GDM1 (cell line): ENCODE results near the gene MTMR3.

Experiments used
- DNase-seq: peaks from one replicate; lab custom pipeline; 2025; lab: John Stamatoyannopoulos, UW

The MTMR3 gene

DNA sequence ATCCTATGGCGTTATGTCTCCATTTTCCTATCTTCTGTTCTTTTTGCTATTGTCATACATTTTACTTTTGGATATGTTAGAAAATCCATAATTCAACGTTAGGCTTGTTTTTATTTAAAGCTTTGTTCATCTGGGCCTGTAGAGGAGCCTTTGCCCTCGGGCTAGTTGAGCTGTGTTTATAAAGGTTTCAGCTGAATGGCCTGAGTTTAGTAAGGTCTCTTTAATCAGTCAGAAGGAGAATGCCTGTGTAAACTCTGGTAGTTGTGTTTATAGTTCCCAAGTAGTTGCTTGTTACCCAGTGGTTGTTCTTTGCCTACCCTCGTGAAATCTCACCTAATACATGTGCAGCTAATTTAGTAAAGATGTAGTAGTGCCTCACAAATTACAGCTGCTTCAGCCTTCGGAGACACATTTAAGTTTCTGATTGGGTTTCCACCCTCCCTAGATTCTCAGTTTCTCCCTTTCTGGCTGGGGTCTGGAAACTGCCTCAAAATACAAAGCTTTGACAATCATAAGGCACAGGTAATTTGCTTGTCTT lies 33.1 kb downstream of the MTMR3 start:
- DNase-seq = no peak

DNA sequence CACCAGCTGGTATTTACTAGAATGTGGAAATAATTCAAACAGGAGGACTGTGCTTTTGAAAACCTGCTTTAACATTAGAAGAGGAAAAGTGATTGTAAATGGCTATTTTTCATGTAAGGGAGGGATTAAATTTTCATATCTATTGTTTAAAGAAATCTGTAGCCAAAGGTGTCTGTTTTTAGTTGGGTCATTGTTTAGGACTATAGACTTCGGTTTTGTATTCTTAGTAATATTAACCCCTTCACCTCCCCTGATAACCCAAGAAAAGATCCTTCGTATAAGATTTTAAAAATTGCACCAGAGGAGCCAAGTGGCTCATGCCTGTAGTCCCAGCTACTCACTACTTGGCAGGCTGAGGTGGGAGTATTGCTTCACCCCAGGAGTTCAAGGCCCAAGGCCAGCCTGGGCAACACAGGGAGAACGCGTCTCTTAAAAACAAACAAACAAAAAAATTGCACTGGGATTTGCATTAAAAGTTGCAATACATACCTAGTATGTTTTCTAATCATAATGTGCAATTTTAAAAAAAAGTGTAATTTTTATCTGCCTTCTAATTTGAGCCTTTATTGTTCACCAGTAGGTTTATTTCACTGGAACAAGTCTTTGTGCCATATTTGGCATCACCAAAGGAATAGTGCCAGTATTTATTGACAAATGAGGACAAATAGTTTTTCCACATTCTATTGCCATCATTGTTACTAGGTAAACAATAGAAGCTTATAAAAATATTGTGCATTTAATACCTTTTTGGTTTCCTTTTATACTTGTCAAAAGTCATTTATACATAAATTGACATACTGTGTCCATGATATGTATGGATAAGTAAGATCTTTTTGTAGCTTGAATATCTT lies 34.3 kb downstream of the MTMR3 start:
- DNase-seq = no peak

DNA sequence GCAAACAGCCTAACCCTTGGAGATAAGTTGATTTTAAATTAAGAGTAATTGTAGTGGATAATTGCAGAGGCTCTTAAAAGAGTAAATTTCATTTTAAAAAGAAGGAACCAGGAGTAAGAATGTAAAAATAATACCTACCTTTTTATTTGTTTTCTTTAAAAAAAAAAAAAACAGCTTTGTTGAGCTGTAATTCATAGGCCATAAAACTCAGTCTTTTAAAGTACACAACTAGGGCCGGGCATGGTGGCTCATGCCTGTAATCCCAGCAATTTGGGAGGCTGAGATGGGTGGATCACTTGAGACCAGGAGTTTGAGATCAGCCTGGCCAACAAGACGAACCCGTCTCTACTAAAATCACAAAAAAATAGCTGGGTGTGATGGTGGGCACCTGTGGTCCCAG lies 42.4 kb downstream of the MTMR3 start:
- no peak for DNase-seq

DNA sequence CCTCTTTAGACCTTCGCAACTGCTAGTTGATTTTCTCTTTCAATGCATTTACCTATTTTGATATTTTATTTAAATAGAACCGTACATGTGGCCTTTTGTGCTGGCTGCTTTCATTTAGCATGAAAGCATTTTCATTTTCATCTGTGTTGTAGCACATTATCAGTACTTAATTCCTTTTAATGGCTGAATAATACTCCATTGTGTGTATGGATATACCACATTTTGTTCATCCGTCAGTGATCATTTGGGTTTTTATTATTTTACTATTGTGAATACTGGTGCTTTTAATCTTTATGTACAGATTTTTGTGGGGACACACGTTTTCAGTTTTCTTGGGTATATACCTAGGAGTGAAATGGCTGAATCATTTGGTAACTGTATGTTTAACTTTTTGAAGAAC lies 43.1 kb downstream of the MTMR3 start:
- DNase-seq = no peak

DNA sequence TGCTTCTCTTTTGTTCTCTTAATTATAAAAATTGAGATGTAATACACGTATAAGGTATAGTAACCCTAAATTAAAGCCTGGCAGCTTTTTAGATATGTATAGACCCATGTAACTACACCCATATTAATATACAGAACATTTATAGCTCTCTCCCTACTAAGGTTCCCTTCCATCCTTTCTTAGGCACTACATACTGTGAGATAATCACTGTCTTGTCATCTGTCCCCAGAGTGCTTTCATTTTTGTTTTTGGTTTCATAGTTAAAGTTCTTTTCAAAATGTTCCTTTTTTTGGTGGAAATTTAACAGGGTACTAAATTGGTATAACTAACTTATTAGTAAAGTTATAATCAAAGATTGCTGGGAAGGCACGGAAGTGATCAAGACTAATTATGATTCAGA lies 49.2 kb downstream of the MTMR3 start:
- DNase-seq = no peak

DNA sequence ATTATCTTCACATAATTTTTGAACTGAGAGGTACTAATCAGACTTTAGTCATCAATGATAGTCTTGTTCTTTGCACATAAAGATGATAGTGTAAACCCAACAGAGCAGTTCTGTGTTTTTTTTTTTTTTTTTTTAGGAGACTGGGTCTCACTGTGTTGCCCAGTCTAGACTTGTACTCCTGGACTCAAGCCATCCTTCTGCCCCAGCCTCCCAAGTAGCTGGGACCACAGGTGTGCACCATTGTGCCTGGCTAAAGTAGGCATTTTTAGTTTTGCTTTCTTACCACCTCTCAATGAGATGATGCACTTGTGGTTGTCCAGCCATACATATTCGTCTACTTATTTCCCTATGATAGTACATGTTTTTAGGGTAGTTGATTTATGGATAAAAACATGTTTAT lies 50.6 kb downstream of the MTMR3 start:
- no peak for DNase-seq

DNA sequence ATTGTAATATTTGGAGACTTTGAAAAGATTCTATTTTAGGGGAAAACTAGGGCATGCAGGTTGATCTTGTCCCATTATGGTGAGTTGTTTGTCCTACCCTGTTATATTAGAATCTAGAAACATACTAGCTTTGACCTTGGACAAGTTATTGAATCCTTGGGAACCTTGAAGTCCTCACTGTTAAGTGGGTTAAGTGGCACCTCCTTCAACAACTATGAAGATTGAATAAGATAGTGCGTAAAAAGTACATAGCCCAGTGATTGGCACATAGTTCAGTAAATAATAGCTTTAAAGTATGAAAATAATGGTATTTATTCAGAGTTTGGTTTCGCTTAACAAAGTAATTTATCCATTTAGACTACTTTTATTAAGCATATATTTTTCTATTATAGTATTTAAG lies 51.6 kb downstream of the MTMR3 start:
- no peak for DNase-seq

DNA sequence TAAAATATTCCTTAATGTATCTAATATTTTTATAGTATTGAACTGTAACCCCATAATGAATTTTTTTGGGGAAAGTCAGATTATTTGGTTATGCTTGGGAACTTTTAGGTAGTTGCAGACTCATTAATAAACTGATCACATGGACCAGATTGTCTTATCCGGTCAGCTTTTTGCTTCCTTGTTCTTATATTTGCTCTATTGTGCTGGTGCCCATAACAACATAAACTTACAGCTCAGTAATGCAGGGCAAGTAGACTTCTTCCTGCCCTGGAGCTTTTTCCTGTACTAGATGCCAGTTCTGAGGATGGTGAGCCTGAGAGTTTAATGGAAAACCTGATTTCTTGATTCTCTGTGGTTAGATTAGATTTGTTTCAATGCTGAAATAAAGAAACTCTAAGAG lies 53.2 kb downstream of the MTMR3 start:
- DNase-seq = no peak

DNA sequence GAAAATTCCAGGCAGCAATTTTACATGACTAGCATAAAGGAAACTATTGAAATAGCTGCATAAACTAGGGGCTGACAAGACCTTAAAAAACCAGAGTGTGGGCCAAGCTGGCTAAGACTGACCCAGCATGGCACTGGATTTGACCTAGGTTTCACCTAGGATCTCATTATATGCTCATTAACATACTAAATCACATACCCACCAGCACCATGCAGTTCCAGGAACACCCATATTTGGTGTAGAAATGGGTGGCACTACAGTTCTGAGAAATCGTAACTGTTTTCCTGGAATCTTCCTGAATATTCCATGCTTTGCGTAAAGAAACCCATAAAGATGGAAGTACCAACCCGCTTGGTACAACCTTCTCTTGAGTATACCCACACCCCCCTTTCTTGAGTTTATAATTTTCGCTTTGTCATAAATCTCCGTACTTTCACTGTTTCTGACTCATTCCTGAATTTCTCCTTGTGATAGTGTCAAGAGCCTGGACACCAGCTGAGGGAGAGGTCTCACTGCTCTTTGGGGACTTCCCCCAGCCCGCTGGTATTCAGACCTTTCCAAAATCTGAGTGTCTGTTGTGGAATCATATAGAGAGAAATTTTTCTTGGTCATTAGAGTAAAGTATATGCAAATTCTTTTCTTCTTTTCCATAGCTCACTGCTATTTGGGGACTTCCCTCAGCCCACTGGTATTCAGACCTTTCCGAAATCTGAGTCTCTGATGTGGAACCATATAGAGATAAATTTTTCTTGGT lies 55.1 kb downstream of the MTMR3 start:
- DNase-seq = no peak

DNA sequence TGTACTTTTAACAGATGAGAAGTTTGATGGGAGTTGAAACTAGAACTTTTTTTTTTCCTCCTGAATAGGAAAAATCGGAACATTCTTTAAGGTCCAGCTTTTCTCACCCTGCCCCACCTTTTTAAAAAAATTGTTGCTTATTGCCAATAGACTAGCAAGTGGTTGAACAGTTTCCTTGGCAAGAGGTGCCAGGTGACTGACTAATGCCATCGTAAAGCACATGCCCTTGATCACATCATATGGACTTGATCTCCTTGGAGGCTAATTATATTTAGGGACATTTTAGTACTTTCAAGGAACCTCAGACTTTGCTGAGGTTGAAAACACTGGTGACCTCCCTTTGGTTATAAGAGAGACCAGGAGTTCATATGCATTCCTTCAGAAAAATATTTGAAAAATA lies 57.6 kb downstream of the MTMR3 start:
- no peak for DNase-seq

DNA sequence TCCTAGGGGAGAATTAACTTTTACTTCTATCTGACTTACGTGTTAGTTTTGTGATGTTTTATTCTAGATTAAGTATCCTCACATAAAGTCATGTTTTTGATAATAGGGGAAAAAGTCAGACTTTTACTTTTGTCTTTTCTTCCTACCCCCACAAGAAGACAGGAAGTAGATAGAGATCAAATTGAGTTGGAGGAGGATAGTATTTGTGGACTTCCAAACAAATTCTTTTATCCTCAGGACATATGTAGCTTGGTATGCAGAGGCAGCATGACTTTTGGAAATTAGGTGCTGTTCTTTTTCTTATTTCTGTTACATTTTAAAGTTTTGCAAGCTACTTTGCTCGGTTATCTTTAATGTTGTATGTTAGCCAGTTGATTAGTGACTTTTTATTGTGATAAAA lies 61.4 kb downstream of the MTMR3 start:
- no peak for DNase-seq

DNA sequence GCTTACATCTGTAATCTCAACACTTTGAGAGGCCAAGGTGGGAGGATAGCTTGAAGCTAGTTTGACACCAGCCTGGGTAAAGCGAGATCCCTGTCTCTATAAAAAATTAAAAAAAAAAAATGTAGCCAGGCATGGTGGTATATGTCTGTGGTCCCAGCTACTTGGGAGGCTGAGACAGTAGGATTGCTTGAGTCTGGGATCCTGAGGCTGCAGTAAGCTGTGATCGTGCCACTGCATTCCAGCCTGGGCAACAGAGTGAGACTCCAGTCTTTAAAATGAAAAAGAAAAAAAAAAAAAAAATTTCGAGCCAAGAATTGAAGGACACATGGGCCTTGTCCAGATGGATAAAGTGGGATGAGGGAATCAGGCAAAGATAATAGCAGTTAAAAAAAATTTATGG lies 62.5 kb downstream of the MTMR3 start:
- no peak for DNase-seq

DNA sequence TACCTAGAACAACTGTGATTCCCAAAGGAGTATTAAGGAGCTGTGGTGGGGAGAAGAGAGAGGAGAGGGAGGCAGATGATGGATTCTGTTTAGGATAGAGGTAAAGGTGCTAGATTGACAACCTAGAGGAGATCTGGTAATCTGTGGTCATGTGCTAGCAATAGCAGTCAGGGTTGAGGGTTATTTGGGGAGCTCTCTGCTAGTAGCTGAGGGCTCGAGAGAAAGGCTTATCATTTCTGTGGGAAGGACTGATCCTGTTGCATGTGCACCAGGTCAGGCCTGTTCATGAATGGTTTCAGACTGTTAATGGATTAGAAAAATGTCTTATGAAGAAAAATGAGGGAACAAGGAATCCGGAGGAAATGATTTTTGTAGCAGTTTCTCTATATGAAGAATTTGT lies 63.2 kb downstream of the MTMR3 start:
- DNase-seq = no peak

DNA sequence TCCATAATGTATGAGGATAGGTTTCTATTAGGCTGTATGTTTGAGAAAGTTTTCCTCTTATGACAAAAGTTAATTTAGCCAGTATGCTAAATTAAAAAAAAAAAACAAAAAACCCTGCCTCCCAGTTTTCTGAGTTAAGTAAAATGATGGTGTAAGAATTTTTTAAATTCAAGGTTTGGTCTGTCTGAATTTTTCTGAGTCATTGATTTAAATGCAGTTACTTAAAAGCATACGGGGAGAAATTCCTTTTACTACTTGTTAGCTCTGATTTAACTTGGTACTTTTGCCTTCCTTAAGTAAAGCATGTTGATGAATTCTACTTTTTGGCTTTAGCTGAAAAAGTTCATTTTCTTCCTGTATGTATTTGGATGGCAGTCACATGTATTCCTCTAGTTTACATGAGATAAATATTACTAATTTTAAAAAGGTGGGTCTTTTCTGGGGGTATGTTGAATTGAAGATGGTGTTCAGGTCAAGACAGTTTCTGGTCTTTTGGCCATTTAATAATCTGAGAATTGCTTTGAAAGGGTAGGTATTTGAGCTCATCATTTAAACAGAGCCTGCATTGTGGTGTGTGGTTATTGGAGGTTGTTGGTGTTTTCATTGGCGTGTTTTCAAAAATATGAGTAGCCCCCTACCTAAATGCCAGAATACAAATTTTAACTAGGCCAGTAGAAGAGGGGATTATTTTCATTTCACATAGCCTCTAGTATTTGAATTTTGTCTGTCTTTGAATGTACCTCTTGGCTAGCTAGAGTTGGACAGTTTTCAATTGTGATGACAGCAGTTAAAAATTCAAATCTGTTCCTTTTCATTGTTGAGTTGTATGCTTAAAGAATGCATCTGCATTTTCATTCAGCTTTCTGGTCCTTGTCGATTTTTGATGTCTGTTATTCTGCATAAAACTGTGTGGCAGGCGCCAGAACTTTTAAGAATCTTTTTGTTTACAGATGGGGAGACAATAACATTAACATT lies 64.7 kb downstream of the MTMR3 start:
- no peak for DNase-seq

DNA sequence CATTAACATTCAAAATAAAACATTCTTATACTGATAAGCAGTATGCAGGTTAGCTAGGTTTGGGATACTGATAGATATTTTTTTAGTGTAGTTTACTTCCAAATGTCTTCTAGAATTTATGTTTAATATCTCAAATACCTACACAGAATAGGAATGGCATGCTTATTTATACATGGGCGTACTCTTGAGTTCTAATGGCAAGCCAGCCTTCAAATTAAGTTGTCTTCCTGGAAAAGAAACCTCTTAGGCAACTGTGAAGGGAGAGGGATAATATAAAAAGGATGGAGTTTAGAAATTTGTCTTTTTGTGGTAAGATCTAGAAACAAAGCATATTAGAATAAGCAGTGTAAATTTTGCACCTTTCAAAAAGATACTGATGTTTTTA lies 65.4 kb downstream of the MTMR3 start:
- DNase-seq = no peak

DNA sequence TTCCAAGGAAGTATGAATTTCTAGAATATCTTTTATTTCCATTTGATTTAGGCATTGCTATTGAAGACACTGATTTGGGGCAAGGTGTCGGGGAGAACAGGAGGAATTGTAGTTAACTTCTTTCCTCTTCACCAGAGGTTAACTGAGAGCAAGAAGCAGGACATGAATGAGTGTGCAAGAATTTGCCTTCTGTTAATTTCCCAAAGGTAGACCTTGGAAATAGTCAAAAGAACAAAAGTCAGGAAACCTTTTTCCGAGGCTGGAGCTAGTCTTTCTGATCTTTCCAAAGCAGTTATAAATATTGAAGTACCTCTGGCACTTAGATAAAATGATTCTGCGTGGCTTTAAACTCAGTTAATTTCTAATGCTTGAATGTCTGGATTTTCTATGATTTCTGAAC lies 66.9 kb downstream of the MTMR3 start:
- no peak for DNase-seq

DNA sequence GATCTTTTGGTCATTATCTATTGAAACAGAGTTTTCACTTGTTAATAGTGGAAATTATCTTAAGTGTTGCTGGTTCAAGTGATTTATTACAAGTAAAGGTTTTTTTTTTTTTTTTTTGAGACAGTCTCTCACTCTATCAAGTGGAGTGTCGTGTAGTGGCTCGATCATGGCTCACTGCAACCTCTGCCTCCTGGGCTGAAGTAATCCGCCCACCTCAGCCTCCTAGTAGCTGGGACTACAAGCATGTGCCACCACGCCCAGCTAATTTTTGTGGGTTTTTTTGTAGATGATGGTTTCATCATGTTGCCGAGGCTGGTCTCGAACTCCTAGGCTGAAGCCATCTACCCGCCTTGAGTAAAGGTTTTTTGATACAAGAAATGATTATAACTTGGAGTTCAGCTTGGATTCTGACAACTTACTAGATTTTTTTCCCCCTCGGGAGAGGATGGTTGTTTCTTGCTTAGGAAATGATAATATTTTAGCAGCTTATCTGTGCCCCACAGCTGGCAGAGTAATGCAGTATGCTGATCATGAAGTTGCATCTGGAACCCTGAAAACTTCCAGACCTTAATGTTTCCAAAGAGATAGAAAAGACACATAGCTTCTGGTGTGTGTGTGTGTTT lies 68.9 kb downstream of the MTMR3 start:
- no peak for DNase-seq

DNA sequence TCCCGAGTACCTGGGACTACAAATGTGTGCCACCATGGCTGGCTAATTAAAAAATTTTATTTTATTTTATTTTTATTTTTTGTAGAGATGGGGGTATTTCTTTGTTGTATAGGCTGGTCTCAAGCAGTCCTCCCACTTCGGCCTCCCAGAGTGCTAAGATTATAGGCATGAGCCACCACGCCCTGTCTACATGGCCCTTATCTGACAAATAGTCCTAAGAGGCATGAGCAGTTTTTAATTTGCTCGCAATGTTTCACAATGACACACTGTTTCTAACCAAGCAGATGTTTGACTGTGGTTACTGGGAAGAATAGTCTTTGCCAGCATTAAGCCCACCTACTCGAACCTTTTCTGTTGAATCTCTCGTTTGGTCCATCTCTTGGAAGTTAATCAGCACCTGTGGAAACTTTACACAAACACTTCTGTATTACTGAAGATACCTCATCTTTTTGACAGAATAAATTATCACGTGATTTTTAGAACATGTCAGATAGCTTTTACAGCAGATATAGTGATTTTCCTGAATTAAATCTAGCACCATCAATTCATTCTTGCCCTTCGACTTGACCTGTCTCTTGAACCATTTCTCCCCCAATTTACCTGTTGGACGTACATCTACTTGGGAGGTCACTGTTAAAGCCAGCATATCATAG lies 71.4 kb downstream of the MTMR3 start:
- DNase-seq = no peak

DNA sequence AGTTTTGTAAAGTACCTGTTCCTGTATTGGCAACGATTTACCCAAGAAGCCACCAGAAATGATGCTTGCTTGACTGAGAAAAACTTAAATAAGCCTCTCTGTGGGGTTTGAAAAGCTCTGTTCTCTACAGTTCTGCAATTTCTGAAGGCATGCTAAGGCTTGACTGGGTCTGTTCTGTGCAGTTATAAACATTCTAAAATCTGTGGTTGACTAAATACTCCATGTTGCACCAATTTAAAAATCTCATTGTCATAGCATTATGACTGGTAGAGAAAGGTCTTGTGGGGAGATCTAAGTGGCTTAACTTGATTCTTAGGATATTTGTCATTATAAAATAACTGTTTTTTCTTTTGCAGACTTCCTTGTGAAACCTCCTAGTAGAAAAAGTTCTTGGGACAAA lies 73.7 kb downstream of the MTMR3 start:
- no peak for DNase-seq

DNA sequence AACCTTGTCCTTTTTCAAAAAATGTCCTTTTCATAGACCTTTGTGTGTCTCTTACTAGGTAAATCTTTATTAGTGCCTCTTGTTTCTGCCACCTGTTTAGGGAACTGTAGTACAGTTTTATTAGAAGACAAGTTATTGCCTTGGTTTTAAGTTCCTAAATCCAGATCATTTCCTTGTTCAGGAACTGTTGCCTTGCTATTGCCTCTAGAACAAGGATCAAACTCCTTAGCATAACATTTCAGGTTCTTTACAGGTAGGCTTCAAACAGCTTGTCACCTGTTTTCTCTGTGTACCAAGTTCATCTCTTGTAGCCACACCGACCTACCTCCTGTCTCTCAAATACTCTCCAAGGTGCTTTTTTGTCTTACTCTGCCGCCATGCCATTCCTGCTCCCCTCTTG lies 75.2 kb downstream of the MTMR3 start:
- DNase-seq = no peak

DNA sequence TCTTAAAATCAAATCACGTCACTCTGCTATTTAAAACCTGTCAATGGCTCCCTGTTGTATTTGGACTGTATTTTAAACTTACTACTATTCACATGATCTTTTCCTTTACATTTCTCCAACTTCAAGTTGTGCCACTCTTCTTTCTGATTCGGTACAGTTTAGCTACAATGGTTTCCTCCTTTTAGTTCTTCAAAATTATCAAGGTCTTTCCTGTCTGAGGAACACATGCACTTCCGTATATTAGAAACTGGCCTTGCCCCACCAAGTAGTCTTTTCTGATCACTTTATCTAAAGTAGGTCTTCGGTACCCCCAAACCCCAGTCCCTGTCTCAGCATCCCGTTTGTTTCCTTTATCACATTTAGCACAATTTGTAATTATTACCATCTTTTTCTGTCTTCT lies 81.8 kb downstream of the MTMR3 start:
- no peak for DNase-seq
